Kidney (tissue), 14 donors: ENCODE results near the gene SCGB3A1. TPM values are rescaled to one million over a fixed set of nuclear protein-coding genes. Genes with fewer than 3 reads are reported as not detected.

Source experiments
- DNase-seq, 5 donors: peaks; one replicate each; pipeline ENCODE4 v3.0.0-alpha.2; 2013 to 2020
- FAIRE-seq: peaks from 2 replicates; lab custom pipeline; 2012; peaks lifted over from hg19 to GRCh38; lab: Jason Lieb, UNC
- H3K27ac ChIP-seq, 2 donors: one replicate each; pipeline ENCODE4 v1.7.0; 2013; ENCODE audit warnings: low read depth in 2 of 2, low read length in 2 of 2, inconsistent platforms in 1 of 2
- H3K27me3 ChIP-seq: one replicate; pipeline ENCODE4 v1.7.1; 2013; ENCODE audit warnings: low read length, inconsistent platforms; ENCODE audit not compliant: control insufficient read depth, insufficient read depth
- H3K36me3 ChIP-seq, 3 donors: one replicate each; pipeline versions ENCODE4 v1.7.0 to v1.7.1; 2013; ENCODE audit warnings: low read length in 3 of 3, control low read depth in 1 of 3, inconsistent platforms in 1 of 3; ENCODE audit not compliant: insufficient read depth in 3 of 3, control insufficient read depth in 2 of 3
- H3K4me1 ChIP-seq, 3 donors: one replicate each; pipeline versions ENCODE4 v1.7.0 to v1.7.1; 2013; ENCODE audit warnings: low read length in 3 of 3, inconsistent platforms in 1 of 3, low read depth in 1 of 3; ENCODE audit not compliant: control insufficient read depth in 2 of 3, insufficient read depth in 2 of 3
- H3K4me3 ChIP-seq, 3 donors: one replicate each; pipeline versions ENCODE4 v1.7.0 to v1.8.1; 2013; ENCODE audit warnings: low read length in 3 of 3, control low read depth in 1 of 3, inconsistent platforms in 1 of 3
- H3K9ac ChIP-seq, 3 donors: one replicate each; pipeline versions ENCODE4 v1.7.0 to v1.7.1; 2013; ENCODE audit warnings: low read length in 3 of 3, control low read depth in 1 of 3, inconsistent platforms in 1 of 3
- H3K9me3 ChIP-seq, 3 donors: one replicate each; pipeline versions ENCODE4 v1.7.0 to v1.7.1; 2013; ENCODE audit warnings: low read length in 3 of 3, control low read depth in 1 of 3, inconsistent platforms in 1 of 3; ENCODE audit not compliant: control insufficient read depth in 2 of 3, insufficient read depth in 1 of 3
- intact Hi-C: fragments of 100-400 bp; cut with DNase I; formaldehyde crosslinking; loops from one replicate; pipeline ENCODE4 v1.11.1; 2022
- polyA plus RNA-seq: library from polyadenylated mRNA; stranded (reverse); fragments of 350-450 nt; fragmentation: Illumina TruSeq; extraction: RNeasy Lipid Tissue Mini Kit (QIAGEN cat#74804); gene quantifications from one replicate; pipeline ENCODE4 v1.2.3, GENCODE V29; 2014; ENCODE audit warnings: low read depth, low replicate concordance; ENCODE audit not compliant: insufficient read depth
- total RNA-seq: library from RNA; stranded (reverse); fragmentation: NEBNext Ultra II Directional; extraction: Animal tissue kit (Norgen Biotek cat#: 25700); gene quantifications from one replicate; pipeline ENCODE4 v1.2.1, GENCODE V29; 2021
- TF ChIP-seq, protein P1 (sequence below): IDR thresholded peaks from 3 replicates; pipeline ENCODE4 v1.5.1; 2012; ENCODE audit warnings: mild to moderate bottlenecking, moderate library complexity, borderline replicate concordance; ENCODE audit not compliant: insufficient read depth; ENCODE audit errors: extremely low read depth
- donor health status: control.
- donor health status: control.
- donor health status: control.
- donor health status: control.
- donor health status: control.
- donor health status: DM: yes; HTN: yes; CAD: no.
- donor health status: Normal renal cell carcinoma (clear cell type).

SCGB3A1 gene
- total and polyA plus RNA-seq, 2 donors from 2014 or later, result 1.1 to 2.3 TPM

DNA sequence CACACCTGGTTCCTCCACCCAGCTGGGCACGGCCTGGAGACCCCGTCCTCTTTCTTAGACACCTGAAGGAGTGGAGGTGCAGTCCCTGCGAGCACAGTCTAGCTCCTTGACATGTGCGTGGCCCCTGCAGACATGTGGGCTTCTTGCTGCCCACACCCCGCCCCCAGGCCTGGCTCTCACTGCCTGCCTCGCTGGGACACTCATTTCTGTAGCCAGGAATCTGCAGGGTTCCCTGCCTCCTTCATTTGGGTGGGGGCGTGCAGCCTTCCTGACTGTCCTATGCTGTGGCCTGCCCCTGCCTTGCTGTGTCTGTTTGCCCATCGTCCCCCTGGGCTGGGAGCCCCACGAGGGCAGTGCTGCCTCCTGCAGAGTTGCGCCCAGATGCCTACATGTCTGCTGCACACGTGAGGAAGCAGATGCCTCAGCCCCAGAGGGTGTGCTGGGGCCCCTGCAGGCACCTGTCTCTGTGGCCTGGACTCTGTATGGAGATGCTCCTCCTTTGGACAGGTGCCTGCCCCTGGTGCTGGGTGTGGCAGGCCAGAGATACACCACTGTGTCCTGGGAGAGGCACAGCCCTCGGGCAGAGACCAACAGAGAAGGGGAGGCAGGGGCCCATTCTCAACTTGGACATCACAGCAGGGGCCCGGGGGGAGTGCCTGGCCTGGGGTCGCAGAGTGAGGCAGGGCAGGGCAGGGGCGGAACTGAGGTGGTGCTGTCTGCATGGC lies 35.5 kb upstream of the SCGB3A1 start:
- TF ChIP-seq, protein P1, sequence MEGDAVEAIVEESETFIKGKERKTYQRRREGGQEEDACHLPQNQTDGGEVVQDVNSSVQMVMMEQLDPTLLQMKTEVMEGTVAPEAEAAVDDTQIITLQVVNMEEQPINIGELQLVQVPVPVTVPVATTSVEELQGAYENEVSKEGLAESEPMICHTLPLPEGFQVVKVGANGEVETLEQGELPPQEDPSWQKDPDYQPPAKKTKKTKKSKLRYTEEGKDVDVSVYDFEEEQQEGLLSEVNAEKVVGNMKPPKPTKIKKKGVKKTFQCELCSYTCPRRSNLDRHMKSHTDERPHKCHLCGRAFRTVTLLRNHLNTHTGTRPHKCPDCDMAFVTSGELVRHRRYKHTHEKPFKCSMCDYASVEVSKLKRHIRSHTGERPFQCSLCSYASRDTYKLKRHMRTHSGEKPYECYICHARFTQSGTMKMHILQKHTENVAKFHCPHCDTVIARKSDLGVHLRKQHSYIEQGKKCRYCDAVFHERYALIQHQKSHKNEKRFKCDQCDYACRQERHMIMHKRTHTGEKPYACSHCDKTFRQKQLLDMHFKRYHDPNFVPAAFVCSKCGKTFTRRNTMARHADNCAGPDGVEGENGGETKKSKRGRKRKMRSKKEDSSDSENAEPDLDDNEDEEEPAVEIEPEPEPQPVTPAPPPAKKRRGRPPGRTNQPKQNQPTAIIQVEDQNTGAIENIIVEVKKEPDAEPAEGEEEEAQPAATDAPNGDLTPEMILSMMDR, result no peak
- no peak for DNase-seq
- no peaks in the 10 kb centered on the region for H3K36me3 ChIP-seq
- no peak overlapping the region for H3K9ac ChIP-seq
- no peak overlapping the region for H3K4me3 ChIP-seq
- no peak overlapping the region for H3K27ac ChIP-seq
- intact Hi-C loops, result no loop called here
- no peak for FAIRE-seq
- no peaks in the 10 kb centered on the region for H3K27me3 ChIP-seq
- peaks cover 0 to 7% (median 0%) of the 10 kb centered on the region in 3 donors for H3K4me1 ChIP-seq
- H3K9me3 ChIP-seq, result no peaks in the 10 kb centered on the region

DNA sequence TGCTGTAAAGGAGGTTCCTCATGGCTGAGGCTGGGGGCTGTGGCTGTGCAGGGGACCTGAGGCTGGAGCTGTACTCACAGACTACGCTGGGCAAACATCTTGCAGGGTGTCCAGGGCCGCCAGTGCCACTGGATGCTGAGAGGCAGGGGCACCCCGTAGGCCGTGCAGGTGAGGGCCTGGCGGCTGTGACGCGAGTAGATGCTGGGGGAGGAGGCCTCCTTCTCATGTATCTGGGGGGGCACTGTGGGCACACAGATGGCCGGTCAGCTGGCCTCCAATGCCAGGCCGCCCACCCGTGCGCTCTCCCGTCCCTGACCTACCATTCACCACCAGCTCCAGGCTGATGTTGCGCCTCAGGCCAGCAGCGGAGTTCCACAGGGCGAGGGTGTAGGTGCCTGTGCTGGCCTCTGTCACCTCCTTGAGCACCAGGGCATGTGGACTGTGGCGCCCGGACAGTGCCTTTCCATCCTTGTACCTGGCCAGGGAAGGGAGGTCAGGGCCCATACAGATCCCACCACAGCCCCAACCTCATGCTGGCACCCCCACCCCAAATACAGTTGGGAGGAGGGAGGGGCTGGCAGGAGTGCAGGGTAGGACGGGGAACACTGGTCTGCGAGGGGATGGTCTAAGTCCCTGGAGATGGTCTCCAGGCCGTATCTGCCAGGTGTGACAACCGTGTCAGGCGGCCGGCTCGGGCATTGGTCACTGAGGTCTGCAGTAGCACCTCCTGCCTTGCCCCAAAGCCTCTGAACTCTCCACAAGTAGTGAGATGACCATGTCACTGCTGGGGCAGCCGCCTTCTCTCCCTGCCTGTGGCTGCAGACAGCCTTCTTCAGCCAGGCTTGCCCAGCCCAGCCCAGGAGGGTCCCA lies 34.7 kb upstream of the SCGB3A1 start:
- Histone ChIP-seq H3K27ac (no peak overlapping the region), H3K27me3 (no peaks in the 10 kb centered on the region), H3K9me3 (no peaks in the 10 kb centered on the region), H3K4me3 (no peak overlapping the region), H3K36me3 (no peaks in the 10 kb centered on the region), H3K4me1 (peaks cover 0 to 5% (median 0%) of the 10 kb centered on the region in 3 donors), H3K9ac (no peak overlapping the region)
- FAIRE-seq, result no peak
- TF ChIP-seq, protein P1, result no peak
- DNase-seq, result no peak
- intact Hi-C loops, result no loop called here

DNA sequence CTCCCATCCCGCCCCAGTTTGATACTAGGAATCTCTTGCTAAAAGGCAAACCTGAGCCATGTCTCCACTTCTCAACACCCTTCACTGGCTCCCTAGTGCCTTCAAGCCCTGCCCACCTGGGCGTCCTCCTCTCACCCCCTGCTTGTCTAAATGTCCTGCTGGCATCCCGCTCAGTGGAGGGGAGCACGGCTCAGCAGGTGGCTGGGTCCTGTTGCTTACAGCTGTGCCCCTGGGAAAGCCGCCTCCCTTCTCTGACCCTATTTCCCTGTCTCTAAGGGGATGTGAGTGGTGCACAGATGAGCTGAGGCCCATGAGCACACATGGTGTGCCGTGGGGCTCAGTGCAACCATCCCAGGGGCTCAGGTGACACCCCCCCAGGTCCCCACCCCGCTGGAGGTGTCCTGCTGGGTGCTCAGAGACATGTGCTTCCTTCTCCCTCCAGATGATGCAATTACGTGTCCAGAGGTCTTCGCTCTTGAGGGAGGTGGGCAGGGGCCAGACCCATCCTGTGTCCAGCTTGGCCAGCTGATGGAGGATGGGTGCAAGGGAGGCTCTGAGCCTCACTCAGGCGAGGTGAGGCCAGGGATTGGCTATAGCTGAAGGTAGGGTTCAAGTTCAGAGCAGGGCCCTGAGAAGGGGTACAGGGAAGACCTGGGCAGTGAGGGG lies 34.0 kb upstream of the SCGB3A1 start:
- Histone ChIP-seq H3K27ac (no peak overlapping the region), H3K4me3 (no peak overlapping the region), H3K27me3 (no peaks in the 10 kb centered on the region), H3K4me1 (peaks cover 0 to 5% (median 0%) of the 10 kb centered on the region in 3 donors), H3K36me3 (no peaks in the 10 kb centered on the region), H3K9me3 (no peaks in the 10 kb centered on the region), H3K9ac (no peak overlapping the region)
- DNase-seq, result no peak
- no peak for FAIRE-seq
- intact Hi-C loops, result no loop called here
- TF ChIP-seq, protein P1, result no peak
